IMR-90 (cell line): Measurements from ENCODE around the gene GARIN5A. TPM values are rescaled to one million over a fixed set of nuclear protein-coding genes. Genes with fewer than 3 reads are reported as not detected.
A peak's percentile ranks its signal among the peaks of the same experiment; 100 is the strongest.

ENCODE experiments used
- ATAC-seq: fragments of 200-7000 bp; cut with Tn5 transposase; 2 replicates; pipeline ENCODE4 v1.9.1; 2020; ENCODE audit warnings: low read depth, mild to moderate bottlenecking, moderate library complexity
- Bru-seq: library from RNA; stranded (reverse); fragments of 400-500 nt; gene quantifications from one replicate; lab custom pipeline; 2021; lab: Mats Ljungman, UMichigan
- BruChase-seq, 2 experiments: library from RNA; stranded (reverse); fragments of 400-500 nt; gene quantifications; one replicate each; lab custom pipeline; 2021; lab: Mats Ljungman, UMichigan
- BruUV-seq: library from RNA; stranded (reverse); fragments of 400-500 nt; replicated peaks from 2 replicates; lab custom pipeline; 2021; lab: Mats Ljungman, UMichigan
- CTCF ChIA-PET: fragments of 300-600 bp; formaldehyde crosslinking; extraction: SDS; loops from one replicate; lab custom pipeline; 2021; ENCODE audit warnings: antibody characterized with exemption; lab: Yijun Ruan, JAX
- POLR2A ChIA-PET: fragments of 300-600 bp; sonication (Branson Sonifier 250); formaldehyde crosslinking; loops from one replicate; lab custom pipeline; 2022; ENCODE audit warnings: antibody characterized with exemption; ENCODE audit not compliant: unreplicated experiment; lab: Charles Lee
- DNase-seq: peaks from one replicate; pipeline ENCODE4 v3.0.0; 2013
- H2AFZ ChIP-seq: replicated peaks from 2 replicates; pipeline ENCODE3; 2013; ENCODE audit warnings: low read length, mild to moderate bottlenecking; ENCODE audit not compliant: poor library complexity
- H2AK5ac ChIP-seq: 2 replicates; pipeline ENCODE4 v1.6.1; 2013; ENCODE audit warnings: low read depth, low read length, inconsistent platforms
- H2AK9ac ChIP-seq: replicated peaks from 2 replicates; pipeline ENCODE3; 2013; ENCODE audit warnings: mild to moderate bottlenecking, low read depth, low read length, moderate library complexity; ENCODE audit not compliant: poor library complexity
- H2BK120ac ChIP-seq: 2 replicates; pipeline ENCODE4 v1.6.1; 2013; ENCODE audit warnings: low read depth, low read length, inconsistent platforms
- H2BK15ac ChIP-seq: 3 replicates; pipeline ENCODE4 v1.6.1; 2013; ENCODE audit warnings: low read depth, low read length, inconsistent platforms
- H2BK20ac ChIP-seq: 2 replicates; pipeline ENCODE4 v1.6.1; 2013; ENCODE audit warnings: low read depth, mild to moderate bottlenecking, inconsistent platforms, low read length, moderate library complexity
- H2BK5ac ChIP-seq: 2 replicates; pipeline ENCODE4 v1.6.1; 2013; ENCODE audit warnings: mild to moderate bottlenecking, low read depth, low read length, inconsistent platforms; ENCODE audit not compliant: poor library complexity, severe bottlenecking
- H3K14ac ChIP-seq: replicated peaks from 2 replicates; pipeline ENCODE4 v1.6.1; 2013; ENCODE audit warnings: low read depth, low read length, inconsistent platforms
- H3K18ac ChIP-seq: 2 replicates; pipeline ENCODE4 v1.6.1; 2013; ENCODE audit warnings: low read depth, low read length, control low read depth
- H3K23ac ChIP-seq: 2 replicates; pipeline ENCODE4 v1.6.1; 2013; ENCODE audit warnings: low read depth, low read length, inconsistent platforms
- H3K27ac ChIP-seq: 2 replicates; pipeline ENCODE4 v1.5.1; 2013; ENCODE audit warnings: mild to moderate bottlenecking, control low read depth, low read length; ENCODE audit not compliant: insufficient read depth
- H3K27me3 ChIP-seq: 2 replicates; pipeline ENCODE4 v1.6.1; 2013; ENCODE audit warnings: low read length; ENCODE audit not compliant: control insufficient read depth, insufficient read depth
- H3K36me3 ChIP-seq: 2 replicates; pipeline ENCODE4 v1.6.1; 2013; ENCODE audit warnings: low read length, mixed read lengths; ENCODE audit not compliant: control insufficient read depth, insufficient read depth
- H3K4ac ChIP-seq: 2 replicates; pipeline ENCODE4 v1.6.1; 2013; ENCODE audit warnings: low read depth, low read length, inconsistent platforms
- H3K4me1 ChIP-seq: 2 replicates; pipeline ENCODE4 v1.6.1; 2013; ENCODE audit warnings: low read length, mixed read lengths; ENCODE audit not compliant: control insufficient read depth, insufficient read depth
- H3K4me2 ChIP-seq: 2 replicates; pipeline ENCODE4 v1.6.1; 2013; ENCODE audit warnings: low read depth, mild to moderate bottlenecking, control low read depth, low read length, moderate library complexity
- H3K4me3 ChIP-seq: 2 replicates; pipeline ENCODE4 v1.5.1; 2013; ENCODE audit warnings: low read depth, mild to moderate bottlenecking, control low read depth, low read length, moderate library complexity; ENCODE audit not compliant: insufficient read depth
- H3K56ac ChIP-seq: 2 replicates; pipeline ENCODE4 v1.6.1; 2013; ENCODE audit warnings: low read length, inconsistent platforms; ENCODE audit not compliant: insufficient read depth; ENCODE audit errors: extremely low read depth
- H3K79me1 ChIP-seq, 2 experiments: 2 replicates each; pipeline ENCODE4 v1.6.1; 2013; ENCODE audit warnings: low read length in 2 of 2, inconsistent platforms in 1 of 2, low read depth in 1 of 2
- H3K9ac ChIP-seq: 2 replicates; pipeline ENCODE4 v1.6.1; 2013; ENCODE audit warnings: low read depth, low read length, control low read depth
- H3K9me1 ChIP-seq: 2 replicates; pipeline ENCODE4 v1.6.1; 2013; ENCODE audit warnings: low read length, inconsistent platforms; ENCODE audit not compliant: insufficient read depth
- H3K9me3 ChIP-seq: 2 replicates; pipeline ENCODE4 v1.6.1; 2013; ENCODE audit warnings: low read length; ENCODE audit not compliant: control insufficient read depth, insufficient read depth
- H4K20me1 ChIP-seq: 2 replicates; pipeline ENCODE4 v1.6.1; 2013; ENCODE audit warnings: low read length, inconsistent platforms; ENCODE audit not compliant: insufficient read depth
- H4K5ac ChIP-seq: 2 replicates; pipeline ENCODE4 v1.6.1; 2013; ENCODE audit warnings: mild to moderate bottlenecking, low read depth, low read length, control low read depth
- H4K8ac ChIP-seq, 2 experiments: 2 replicates each; pipeline ENCODE4 v1.6.1; 2013; ENCODE audit warnings: low read depth in 2 of 2, low read length in 2 of 2, control low read depth in 1 of 2, inconsistent platforms in 1 of 2
- H4K91ac ChIP-seq: 2 replicates; pipeline ENCODE4 v1.6.1; 2013; ENCODE audit warnings: low read depth, low read length, inconsistent platforms; ENCODE audit not compliant: insufficient read depth
- BHLHE40 ChIP-seq: fragments of 150-350 bp; IDR thresholded peaks from 2 replicates; pipeline ENCODE4 v1.6.1; 2016; ENCODE audit warnings: mild to moderate bottlenecking, low read depth, low read length
- CHD1 ChIP-seq: IDR thresholded peaks from 2 replicates; pipeline ENCODE4 v1.6.1; 2012; ENCODE audit warnings: low read depth, low read length, improper control_type of control experiment
- CTCF ChIP-seq: conservative IDR thresholded peaks from 2 replicates; pipeline ENCODE4 v1.5.1; 2012; ENCODE audit warnings: mild to moderate bottlenecking, low read depth, low read length, improper control_type of control experiment
- MAFK ChIP-seq: IDR thresholded peaks from 2 replicates; pipeline ENCODE4 v1.6.1; 2012; ENCODE audit warnings: low read depth, low read length, improper control_type of control experiment
- MAZ ChIP-seq: IDR thresholded peaks from 2 replicates; pipeline ENCODE4 v1.6.1; 2012; ENCODE audit warnings: low read depth, mild to moderate bottlenecking, low read length, improper control_type of control experiment, moderate library complexity, borderline replicate concordance
- NFE2L2 ChIP-seq: fragments of 150-350 bp; IDR thresholded peaks from 2 replicates; pipeline ENCODE4 v1.6.1; 2016; ENCODE audit warnings: low read depth, mild to moderate bottlenecking, low read length
- POLR2A ChIP-seq: IDR thresholded peaks from 2 replicates; pipeline ENCODE4 v1.6.1; 2012; ENCODE audit warnings: mild to moderate bottlenecking, low read depth, low read length
- RAD21 ChIP-seq: IDR thresholded peaks from 2 replicates; pipeline ENCODE4 v1.6.1; 2012; ENCODE audit warnings: low read length, improper control_type of control experiment
- RFX5 ChIP-seq: IDR thresholded peaks from 2 replicates; pipeline ENCODE4 v1.8.0; 2012; ENCODE audit warnings: low read depth, mild to moderate bottlenecking, low read length, moderate library complexity
- SMC3 ChIP-seq: fragments of 150-350 bp; IDR thresholded peaks from 2 replicates; pipeline ENCODE4 v1.6.1; 2016; ENCODE audit warnings: low read depth, mild to moderate bottlenecking, antibody characterized with exemption, low read length, moderate library complexity
- USF2 ChIP-seq: fragments of 150-350 bp; IDR thresholded peaks from 2 replicates; pipeline ENCODE4 v1.6.1; 2017; ENCODE audit warnings: mild to moderate bottlenecking, antibody characterized with exemption, low read length, low read depth
- WGBS, 2 experiments: methylation state at CpG; one replicate each; pipeline versions ENCODE4 v1.1.5 to v1.1.7; 2013; ENCODE audit warnings: missing lambda C conversion rate in 2 of 2; ENCODE audit not compliant: insufficient read length in 1 of 2; ENCODE audit errors: extremely low coverage in 2 of 2; 5-methylcytosine and 5-hydroxymethylcytosine counted together
- dilution Hi-C: fragments of 300-500 bp; cut with HindIII; formaldehyde crosslinking; loops from one replicate; pipeline ENCODE4 v1.14.3; 2018; ENCODE audit warnings: low sequenced_read_pairs; ENCODE audit not compliant: unreplicated experiment
- in situ Hi-C: fragments of 300-500 bp; cut with MboI; formaldehyde crosslinking; loops from 3 replicates; pipeline ENCODE4 v1.14.3; 2019; ENCODE audit warnings: low sequenced_read_pairs, inconsistent platforms, mixed read lengths
- intact Hi-C: fragments of 100-400 bp; cut with micrococcal nuclease; formaldehyde crosslinking; loops from 2 replicates; pipeline ENCODE4 v1.10.0; 2022
- long read RNA-seq: library from polyadenylated mRNA; unstranded; transcript quantifications from one replicate; pipeline ENCODE4 v2.0.0, GENCODE V29; 2021; ENCODE audit not compliant: unreplicated experiment
- polyA plus RNA-seq, 3 experiments: library from polyadenylated mRNA; depleted of rRNA; stranded (reverse); fragments of >200 nt; gene quantifications; 2 replicates each; pipeline ENCODE4 v1.2.3, GENCODE V29; 2012; ENCODE audit warnings: low replicate concordance in 1 of 3
- total RNA-seq: library from RNA; depleted of rRNA; stranded (reverse); fragments of >200 nt; gene quantifications from 2 replicates; pipeline ENCODE4 v1.2.3, GENCODE V29; 2012; rRNA removed
- TF ChIP-seq, protein P1 (sequence below): fragments of 150-350 bp; IDR thresholded peaks from 2 replicates; pipeline ENCODE4 v1.6.1; 2016; ENCODE audit warnings: low read depth, mild to moderate bottlenecking, low read length, moderate library complexity, borderline replicate concordance

Gene GARIN5A
- 0.28 TPM in 1 of 2 replicates, not detected in the other for total RNA-seq
- 0.49 and 0.53 TPM in 2 replicates for polyA plus RNA-seq (2012; rRNA removed)
- 0.08 and 0.90 TPM in 2 replicates for polyA plus RNA-seq (2012; cell fraction: cytosol; rRNA removed)
- 0.50 and 0.85 TPM in 2 replicates for polyA plus RNA-seq (2012; cell fraction: nucleus; rRNA removed; ENCODE audit: low replicate concordance)
- percentile 18 among the genes with signal in this experiment for Bru-seq, nascent RNA
- percentile 20 among the genes with signal in this experiment for BruChase-seq, experiment 1, labeled RNA remaining after a 6-hour chase
- not detected for BruChase-seq, experiment 2, labeled RNA remaining after a 2-hour chase
- long read RNA-seq = 0 reads

GRCh38 chr19:50476224-50476906 lies at the start of gene GARIN5A, which contains the start of gene EMC10:
TSS of gene GARIN5A (minus strand) at chr19:50476848. CDS start at chr19:50476388, 460 bp downstream.
TSS of gene EMC10 (plus strand) at chr19:50476507. CDS start at chr19:50476545, 38 bp downstream.
- ChIA-PET CTCF (no interaction called here), POLR2A (no interaction called here)
- Histone ChIP-seq H3K56ac (no peak within 1 kb of the TSS; the same call in 1 of the 2 replicates), H3K27ac (peak within 1 kb of the TSS; percentile 60; the same call in 1 of the 2 replicates), H2BK15ac (no peak within 1 kb of the TSS), H3K23ac (peak within 1 kb of the TSS; percentile 24), H2AK9ac (peak within 1 kb of the TSS; percentile 97), H2BK5ac (no peak within 1 kb of the TSS), H3K4me2 (peak within 1 kb of the TSS; percentile 74), H3K79me1 (peaks cover 16 to 27% of the 10 kb centered on the region in 2 experiments), H3K27me3 (no peaks in the 10 kb centered on the region), H2AK5ac (no peak within 1 kb of the TSS), H3K4me1 (0 out of 2 replicates have a peak, but pooled peaks cover 2% of the 10 kb centered on the region), H4K8ac (peak within 1 kb of the TSS; percentile 85 to 88), H2BK20ac (no peak within 1 kb of the TSS), H3K18ac (peak within 1 kb of the TSS; percentile 5; the same call in 1 of the 2 replicates), H3K4me3 (peak within 1 kb of the TSS; percentile 87), H2BK120ac (no peak within 1 kb of the TSS), H3K9ac (peak within 1 kb of the TSS; percentile 72), H4K5ac (peak within 1 kb of the TSS; percentile 62), H3K36me3 (peaks cover 18% of the 10 kb centered on the region; the same call in 1 of the 2 replicates), H3K9me1 (peaks cover 5% of the 10 kb centered on the region; the same call in 1 of the 2 replicates), H3K14ac (peak within 1 kb of the TSS; percentile 61; the same call in 1 of the 2 replicates), H3K9me3 (no peaks in the 10 kb centered on the region), H3K4ac (peak within 1 kb of the TSS; percentile 70), H4K91ac (peak within 1 kb of the TSS; percentile 65; the same call in 1 of the 2 replicates), H2AFZ (peak within 1 kb of the TSS; percentile 100), H4K20me1 (peaks cover 12% of the 10 kb centered on the region)
- 1% methylated on average over 27 of the region's 58 CpGs; no CpG with 5 or more reads in 1 of the 2 experiments for WGBS, 2 experiments
- in situ Hi-C loops (no loop called here), intact Hi-C loops (loop anchor here (2.0 to 5.0 kb wide), 2 partner anchors 34 to 109 kb away; partner anchors contain the start of genes JOSD2 and NAPSA), dilution Hi-C loops (no loop called here)
- DNase-seq = peak; percentile 94
- no TSS peak for BruUV-seq
- ATAC-seq = peak; percentile 94
- no peak for TF ChIP-seq CHD1
- 0 out of 2 replicates have a peak, but pooled peaks have one; percentile 30 for TF ChIP-seq MAFK
- no peak for TF ChIP-seq SMC3
- peak; percentile 51 for TF ChIP-seq USF2
- TF ChIP-seq, protein P1, sequence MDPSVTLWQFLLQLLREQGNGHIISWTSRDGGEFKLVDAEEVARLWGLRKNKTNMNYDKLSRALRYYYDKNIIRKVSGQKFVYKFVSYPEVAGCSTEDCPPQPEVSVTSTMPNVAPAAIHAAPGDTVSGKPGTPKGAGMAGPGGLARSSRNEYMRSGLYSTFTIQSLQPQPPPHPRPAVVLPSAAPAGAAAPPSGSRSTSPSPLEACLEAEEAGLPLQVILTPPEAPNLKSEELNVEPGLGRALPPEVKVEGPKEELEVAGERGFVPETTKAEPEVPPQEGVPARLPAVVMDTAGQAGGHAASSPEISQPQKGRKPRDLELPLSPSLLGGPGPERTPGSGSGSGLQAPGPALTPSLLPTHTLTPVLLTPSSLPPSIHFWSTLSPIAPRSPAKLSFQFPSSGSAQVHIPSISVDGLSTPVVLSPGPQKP = no peak
- TF ChIP-seq MAZ = peak; percentile 79; the same call in 1 of the 2 replicates
- no peak for TF ChIP-seq RAD21
- no peak for TF ChIP-seq BHLHE40
- TF ChIP-seq CTCF = no peak
- TF ChIP-seq POLR2A = peak; percentile 80
- no peak; the same call in 1 of the 2 replicates for TF ChIP-seq NFE2L2
- TF ChIP-seq RFX5 = 0 out of 2 replicates have a peak, but pooled peaks have one; percentile 0
